ENCODE measurements around the gene PFKP.
"Not testable (repeated sequence)": the region's sequence is repeated elsewhere in the genome, so short reads cannot be mapped to it uniquely, and the experiment has no call there.

Gene PFKP

DNA sequence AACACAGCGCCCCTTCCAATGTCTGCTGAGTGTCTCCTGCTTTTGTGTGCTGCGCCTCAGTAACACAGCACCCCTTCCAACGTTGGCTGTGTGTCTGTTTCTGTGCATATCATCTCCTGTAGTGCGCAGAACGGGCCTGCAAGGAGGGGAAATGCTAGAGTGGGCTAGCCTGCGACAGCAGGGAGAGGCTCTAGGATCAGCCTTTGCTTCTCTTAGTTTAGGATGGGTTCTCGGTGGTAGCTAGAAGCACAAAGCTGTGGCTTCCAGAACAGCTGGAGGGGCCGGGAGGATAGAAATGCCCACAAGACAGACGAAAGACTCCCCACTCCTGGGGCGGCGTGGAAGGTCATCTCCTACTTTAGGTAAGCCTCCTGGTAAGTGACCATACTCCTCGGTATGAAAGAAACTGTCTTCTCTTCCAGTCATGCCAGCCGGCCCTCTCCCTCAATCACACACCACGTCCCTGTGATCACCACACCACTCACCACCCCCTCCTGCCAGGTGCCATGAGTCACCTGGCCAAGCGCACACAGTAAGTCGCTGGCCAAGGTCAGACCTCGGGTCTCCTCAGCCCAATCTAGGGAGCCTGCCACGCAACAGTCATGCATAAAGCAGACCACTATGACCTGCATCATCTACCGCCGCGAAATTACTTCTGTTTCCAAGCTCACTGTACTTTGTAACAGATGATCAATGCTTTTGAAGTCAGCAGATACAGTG is 100.4 kb downstream of the PFKP start:
- DNase-seq: no peak

DNA sequence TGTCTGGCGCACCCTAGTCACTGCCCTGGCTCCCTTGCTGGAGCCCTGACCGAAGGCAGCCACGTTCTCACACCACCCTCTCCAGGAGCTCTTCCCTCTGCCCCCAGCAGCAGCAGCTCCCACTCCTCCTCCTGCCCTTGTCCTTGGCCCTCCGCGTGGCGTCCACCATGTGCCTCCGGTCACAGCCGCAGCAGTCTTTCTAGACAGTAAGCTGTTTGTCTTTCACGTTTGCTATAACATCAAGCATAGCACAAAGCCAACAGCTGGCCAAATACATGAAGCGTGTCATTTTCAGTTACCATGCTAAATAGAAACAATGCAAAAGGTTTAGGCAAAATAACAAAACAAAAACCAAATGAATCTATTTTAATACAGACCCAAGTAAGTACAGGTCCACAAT is 101.9 kb downstream of the PFKP start:
- DNase-seq: no peak

DNA sequence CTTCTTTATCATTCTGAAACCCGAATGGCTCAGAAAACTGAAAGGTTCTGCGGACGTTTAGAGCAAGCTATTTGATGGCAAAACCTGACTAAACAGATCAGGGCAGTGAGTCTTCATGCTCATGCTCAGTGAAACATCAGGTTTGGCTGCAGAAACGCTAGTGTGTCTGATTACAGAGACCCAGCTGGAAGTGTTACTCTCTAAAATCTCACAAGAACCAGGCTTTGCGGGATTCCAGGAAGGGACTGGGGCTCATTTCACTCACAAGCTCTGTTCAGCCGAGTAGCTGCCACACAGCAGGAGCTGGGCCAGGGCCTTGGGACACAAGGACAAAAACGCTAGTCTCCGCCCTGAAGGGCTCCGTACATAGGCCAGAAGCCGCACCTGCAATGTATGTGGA is 102.3 kb downstream of the PFKP start:
- no peak for DNase-seq

DNA sequence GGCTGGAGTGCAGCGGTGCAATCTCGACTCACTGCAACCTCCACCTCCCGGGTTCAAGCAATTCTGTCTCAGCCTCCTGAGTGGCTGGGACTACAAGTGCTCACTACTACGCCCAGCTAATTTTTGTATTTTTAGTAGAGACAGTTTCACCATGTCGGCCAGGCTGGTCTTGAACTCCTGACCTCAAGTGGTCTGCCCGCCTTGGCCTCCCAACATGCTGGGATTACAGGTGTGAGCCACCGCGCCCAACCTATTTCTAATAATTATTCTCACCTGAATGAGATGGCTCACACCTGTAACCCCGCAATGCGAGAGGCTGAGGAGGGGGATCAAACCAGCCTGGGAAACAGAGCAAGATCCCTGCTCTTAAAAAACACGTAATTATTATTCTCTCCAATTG is 104.1 kb downstream of the PFKP start:
- not testable (repeated sequence) for DNase-seq

DNA sequence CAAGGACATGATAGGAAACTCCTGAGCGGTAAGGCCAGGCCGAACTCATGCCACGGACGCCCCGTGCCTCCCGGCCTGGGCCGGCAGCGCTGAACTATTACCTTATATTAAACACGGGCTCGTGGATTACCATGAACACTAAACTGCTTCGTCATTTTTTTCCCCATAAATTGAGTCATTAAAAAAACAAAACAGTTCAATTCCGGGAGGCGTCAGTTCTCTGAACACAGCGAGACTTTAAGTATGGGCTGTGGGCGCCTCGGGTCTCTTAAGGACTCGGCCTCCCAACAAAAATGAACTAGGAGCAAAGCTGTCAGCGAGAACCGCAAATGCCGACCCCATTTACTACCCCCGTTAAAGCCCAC is 104.7 kb downstream of the PFKP start:
- peak; percentile 85 for DNase-seq

DNA sequence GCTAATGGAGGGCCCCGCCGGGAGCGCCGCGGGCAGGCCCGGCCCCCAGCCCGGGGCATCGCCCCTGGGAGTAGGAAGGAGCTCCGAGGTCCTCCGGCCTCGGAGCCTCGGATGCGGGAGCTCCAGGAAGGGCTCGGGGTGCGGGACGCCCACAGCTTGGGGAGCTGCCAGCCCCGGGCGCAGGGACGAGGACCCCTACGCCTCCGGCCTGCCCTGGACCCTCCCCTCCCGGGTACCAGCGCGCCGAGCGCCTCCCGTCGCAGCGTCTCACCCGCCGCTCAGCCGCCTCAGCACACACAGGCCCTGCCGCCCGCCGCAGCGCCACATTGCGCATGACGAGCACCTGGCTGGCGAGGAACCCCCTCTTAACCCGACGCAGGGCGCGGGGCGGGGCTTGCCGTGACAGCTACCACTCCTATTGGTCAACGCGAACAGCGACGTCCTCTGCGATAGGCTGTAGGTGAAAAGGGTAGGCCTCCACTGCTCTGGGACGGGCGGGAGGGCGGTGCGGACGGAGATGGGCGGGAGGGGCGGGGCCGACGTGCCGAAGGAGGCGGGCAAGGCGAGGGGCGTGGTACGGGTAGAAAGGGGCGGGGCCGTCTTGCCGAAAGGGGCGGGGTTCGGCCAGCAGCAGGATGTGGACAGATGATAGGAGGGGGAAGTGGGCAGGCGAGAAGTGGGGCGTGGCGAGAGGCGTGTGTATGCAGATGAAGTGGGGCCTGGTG is 105.3 kb downstream of the PFKP start, which contains the start of gene PITRM1:
Gene PITRM1, minus strand, starts transcription at position 337 of the 725 bp plus-strand sequence. Its CDS starts 10 bp downstream, at position 327.
- peak; percentile 100 for DNase-seq

DNA sequence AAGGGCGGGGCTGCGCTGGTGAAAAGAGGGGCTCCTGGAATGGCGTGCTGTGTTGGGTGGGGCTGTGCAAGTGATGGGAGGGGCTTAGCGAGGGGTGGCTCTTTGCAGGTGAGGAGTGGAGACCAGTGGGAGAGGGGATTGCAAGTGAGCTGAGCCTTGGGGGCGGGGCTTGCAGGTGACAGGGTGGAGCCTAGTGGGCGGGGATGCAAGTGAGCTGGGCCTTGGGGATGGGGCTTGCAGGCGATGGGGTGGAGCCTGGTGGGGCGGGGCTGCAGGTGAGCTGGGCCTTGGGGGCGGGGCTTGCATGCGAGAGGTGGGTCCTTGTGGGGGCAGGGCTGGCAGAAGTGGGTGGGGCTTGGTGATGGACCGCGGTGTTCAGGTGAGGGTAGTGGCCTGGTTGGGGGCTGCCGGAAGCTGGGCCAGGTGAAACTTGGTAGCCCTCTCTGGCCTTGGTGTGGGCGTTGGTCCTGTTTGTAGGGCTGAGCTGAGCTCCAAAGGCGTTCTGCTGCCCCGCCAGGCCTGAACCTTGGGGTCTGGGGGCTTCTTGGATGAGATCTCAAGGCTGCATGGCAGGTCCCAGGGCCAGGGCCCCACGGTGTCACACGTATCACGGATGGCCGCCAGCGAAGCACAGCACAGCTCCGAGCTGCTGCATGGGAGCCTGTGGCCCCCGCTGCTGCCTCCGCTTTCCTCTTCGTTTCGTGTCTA is 106.0 kb downstream of the PFKP start:
- DNase-seq: no peak

DNA sequence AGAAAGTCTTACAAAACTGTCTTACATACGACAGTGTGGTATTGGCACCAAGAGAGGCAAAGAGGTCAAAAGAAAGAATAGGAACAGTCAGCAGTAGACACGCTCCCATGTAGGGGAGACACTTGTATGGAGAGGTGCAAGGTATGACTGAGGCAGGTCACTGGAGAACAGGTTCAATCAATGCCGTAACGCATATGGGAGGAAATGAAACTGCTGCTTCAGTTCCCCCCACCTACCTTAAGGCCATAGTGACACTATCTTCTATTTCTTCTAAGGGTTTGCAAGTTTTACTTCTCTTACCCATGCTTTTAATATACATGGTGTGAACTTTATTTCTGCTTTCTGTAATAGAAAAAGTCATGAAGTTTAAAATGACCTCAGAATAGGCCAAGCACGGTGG is 110.7 kb downstream of the PFKP start:
- DNase-seq: no peak

DNA sequence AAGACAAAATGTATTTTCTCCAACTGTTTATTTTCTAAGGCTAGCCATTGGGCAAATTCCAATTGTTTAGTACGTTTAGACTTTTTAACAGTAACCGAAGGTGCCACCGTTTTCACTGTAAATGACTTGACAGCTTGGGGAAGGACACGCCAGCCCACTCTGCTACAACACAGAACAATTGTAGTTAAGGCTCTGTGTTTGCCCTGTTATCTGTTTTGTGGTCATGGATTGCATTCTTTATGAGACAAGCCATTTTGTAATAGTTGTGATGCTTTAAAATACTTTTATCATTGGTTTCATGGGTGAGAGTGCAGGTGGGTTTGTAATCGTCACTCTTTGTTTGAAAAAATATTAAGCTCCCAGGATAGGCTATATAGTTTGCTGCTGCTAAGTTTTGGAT is 111.8 kb downstream of the PFKP start:
- DNase-seq: no peak

DNA sequence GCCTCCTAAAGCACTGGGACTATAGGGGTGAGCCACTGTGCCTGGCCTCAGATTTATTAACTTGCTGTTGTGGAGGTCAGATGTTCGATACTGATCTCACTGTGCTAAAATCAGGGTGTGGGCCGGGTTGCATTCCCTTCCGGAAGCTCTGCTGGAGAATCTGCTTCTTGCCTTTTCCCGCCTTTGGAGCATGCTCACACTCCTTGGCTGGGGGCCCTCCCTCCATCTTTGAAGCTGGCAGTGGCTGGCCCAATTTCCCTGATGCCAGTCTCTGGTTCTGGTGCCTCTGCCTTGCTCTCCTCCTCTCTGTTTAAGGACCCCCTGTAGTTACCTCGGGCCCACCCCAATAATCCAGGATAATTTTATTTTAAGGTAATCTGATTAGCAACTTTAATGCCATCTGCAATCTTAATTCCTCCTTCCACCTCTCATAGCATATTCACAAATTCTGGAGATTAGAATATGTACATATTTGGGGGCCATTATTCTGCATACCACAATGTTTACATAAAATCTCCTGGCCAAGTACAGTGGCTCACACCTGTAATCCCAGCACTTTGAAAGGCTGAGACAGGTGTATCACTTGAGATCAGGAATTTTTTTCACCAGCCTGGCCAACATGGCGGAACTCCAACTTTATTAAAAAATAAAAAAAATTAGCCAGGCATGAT is 113.1 kb downstream of the PFKP start:
- DNase-seq: no peak

DNA sequence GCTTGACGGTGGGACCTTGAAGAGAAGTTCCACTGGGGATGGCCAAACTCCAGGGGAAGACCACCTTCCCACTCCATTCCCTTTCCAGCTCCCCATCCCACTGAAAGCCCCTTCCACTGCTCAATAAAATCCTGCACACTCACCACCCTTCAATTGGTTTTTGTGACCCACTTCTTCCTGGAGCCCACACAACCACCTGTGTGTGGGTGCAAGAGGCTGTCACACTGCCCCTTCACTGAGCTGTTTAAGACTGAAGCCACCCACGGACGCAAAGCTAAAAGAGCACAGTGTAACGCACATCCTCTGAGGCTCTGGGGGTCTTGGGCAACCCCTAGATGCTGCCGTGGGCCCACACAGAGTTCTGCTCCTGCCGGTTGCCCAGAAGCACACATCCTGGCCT is 118.0 kb downstream of the PFKP start:
- DNase-seq: no peak

DNA sequence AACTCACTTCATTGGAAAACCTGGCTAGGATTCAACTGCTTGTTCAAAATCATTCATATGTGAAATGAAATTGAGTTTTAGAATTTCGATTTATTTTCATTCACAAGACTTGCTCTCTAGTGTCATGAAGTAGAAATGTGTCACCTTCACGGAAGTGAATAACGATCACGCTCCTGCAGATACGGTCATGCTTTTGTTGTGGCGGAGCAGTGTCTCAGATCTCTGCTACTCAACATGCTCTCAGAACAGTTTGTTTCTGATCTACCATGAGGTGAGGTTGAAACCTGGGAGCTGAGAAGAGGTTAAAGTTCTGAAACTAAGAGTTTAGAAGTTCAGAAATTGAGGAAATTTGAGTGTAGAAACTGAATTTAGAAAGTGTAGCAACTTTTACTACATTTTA is 119.0 kb downstream of the PFKP start:
- peak; percentile 77 for DNase-seq

Data from activated effector memory CD4-positive, alpha-beta T cell treated with anti-CD3 and anti-CD28 coated beads, Interleukin-2, amount 50 U/mL, for 16 hours (primary cell).